ENCODE results near the gene BRD1. TPM values are rescaled to one million over a fixed set of nuclear protein-coding genes. Genes with fewer than 3 reads are reported as not detected.

BRD1 gene
- total RNA-seq, 2 experiments from 2014 or later, result 26.0 to 27.0 TPM

DNA sequence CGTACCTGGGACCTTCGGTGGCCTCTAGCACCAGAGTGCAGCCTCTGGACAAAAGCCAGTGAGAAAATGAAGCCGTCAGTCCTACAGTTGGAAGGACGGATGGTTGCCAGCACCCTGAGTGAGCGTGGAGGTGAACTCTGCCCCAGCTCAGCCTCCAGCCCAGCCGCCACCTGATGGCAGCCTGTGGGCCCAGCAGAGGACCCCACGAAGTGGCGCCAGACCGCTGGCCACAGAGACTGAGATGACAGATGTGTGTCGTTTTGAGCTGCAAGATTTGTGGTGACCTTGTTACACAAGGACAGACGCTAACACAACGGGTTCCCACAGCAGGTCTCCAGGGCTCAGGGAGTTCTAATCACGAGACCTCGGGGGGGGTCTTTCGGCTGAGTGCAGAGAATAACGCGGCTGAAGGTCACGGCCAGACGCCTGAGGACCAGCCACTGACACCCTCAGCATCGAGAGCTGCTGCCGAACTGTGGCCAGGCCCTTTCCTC, 75.0 kb downstream of the BRD1 start:
- Mint-ChIP-seq H3K36me3 (ENCODE audit: low read depth) (no peaks in the 10 kb centered on the region), H3K27me3 (ENCODE audit: low read depth) (no peaks in the 10 kb centered on the region), H3K9me3 (peaks cover 4% of the 10 kb centered on the region), H3K4me3 (no peak overlapping the region), H3K27ac (no peak overlapping the region), H3K4me1 (ENCODE audit: low read depth) (no peaks in the 10 kb centered on the region)
- DNase-seq, result no peak
- intact Hi-C loops (cut with micrococcal nuclease), result no loop called here
- CTCF ChIA-PET, result interaction anchor here (1.1 kb wide), 1 partner anchor 15 kb away, joined by 5 read pairs; no protein-coding TSS in a partner anchor

DNA sequence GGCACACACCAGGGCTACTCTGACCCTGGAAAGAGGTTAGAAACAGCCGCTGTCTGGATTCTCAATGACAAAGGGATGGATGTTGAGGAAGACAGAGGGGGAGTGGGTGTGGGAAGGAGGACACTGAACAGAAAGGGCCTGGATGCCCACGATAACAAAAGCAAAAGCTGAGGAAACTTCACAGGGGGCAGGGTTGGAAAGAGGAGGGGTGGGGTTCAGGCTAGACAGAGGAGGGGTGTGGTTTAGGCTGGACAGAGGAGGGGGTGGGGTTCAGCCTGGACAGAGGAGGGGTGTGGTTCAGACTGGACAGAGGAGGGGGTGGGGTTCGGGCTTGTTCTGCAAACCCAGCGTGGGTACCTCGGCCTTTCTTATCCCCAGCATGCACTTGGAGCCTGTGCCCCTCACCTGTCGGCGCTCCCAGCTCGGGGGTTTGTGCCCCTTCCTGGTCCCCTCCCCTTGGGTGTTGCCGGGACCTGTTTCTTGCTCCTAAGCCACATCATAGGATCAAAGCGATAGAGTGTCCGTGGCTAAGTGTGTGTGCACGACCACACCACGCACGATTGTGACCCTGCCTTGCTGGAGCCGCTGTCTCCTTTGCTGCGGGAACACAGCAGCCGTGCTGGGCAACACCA, 75.6 kb downstream of the BRD1 start:
- Mint-ChIP-seq H3K27ac (no peak overlapping the region), H3K9me3 (peaks cover 9% of the 10 kb centered on the region), H3K27me3 (ENCODE audit: low read depth) (no peaks in the 10 kb centered on the region), H3K4me3 (no peak overlapping the region), H3K36me3 (ENCODE audit: low read depth) (no peaks in the 10 kb centered on the region), H3K4me1 (ENCODE audit: low read depth) (no peaks in the 10 kb centered on the region)
- intact Hi-C loops (cut with micrococcal nuclease), result no loop called here
- DNase-seq, result no peak
- CTCF ChIA-PET, result interaction anchor here (1.1 kb wide), 1 partner anchor 15 kb away, joined by 5 read pairs; no protein-coding TSS in a partner anchor

DNA sequence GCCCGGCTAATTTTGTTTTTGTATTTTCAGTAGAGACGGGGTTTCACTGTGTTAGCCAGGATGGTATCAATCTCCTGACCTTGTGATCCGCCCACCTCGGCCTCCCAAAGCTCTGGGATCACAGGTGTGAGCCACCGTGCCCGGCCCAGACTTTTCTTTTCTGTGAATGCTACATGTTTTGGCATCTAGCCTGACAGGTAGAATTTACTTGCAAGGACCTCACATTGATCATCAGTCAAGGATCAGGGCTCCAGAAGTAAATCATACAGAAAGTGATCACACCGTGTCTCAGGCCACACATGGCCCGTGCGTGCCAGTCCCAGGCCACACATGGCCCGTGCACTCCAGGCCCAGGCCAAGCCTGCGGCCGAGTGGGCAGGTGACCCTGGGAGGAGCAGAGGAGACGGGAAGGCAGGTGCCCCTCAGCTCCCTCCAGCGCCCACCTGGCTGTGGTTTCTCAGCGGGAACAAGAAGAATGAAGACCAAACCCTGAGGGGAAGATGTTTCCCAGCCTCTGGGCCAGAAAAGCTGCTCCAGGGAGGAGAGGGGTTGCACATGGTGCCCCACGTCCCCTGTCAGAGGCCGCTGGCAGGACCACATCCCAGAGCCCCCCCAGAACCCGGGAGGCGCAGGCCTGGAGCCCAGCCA, 76.2 kb downstream of the BRD1 start:
- CTCF ChIA-PET, result no interaction called here
- no peak for DNase-seq
- intact Hi-C loops (cut with micrococcal nuclease), result no loop called here
- Mint-ChIP-seq H3K4me3 (no peak overlapping the region), H3K27me3 (ENCODE audit: low read depth) (no peaks in the 10 kb centered on the region), H3K27ac (no peak overlapping the region), H3K4me1 (ENCODE audit: low read depth) (no peaks in the 10 kb centered on the region), H3K9me3 (peaks cover 14% of the 10 kb centered on the region), H3K36me3 (ENCODE audit: low read depth) (peaks cover under 1% of the 10 kb centered on the region)

DNA sequence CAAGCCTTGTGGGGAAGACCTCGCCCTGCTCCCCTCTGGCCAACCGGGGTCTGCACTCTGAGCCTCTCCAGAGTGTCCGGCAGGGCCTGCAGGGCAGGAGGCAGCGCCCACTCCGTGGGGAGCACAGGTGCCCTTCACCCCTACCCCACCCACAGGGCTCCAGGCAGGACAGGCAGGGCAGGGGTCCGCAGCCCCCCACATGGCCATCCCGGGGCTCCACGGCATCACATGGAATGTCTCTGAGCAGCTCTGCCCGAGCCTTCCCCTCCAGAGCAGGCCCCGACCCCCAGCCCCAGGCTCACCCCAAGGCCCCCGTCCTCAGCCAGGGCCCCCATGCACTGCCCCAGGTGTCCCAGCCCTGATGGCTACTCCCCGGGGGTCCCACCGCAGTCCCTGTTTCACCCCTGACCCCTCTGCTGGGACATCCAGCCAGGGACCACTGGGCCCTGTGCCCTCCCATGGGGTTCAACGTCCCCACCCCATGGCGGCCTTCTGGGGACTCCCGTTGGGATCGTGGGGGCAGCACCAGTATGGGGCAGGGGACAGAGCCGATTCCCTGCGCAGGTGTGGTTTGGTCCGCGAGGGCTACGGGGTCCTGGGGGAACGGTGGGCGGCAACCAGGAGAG, 77.7 kb downstream of the BRD1 start:
- DNase-seq, result no peak
- CTCF ChIA-PET, result no interaction called here

DNA sequence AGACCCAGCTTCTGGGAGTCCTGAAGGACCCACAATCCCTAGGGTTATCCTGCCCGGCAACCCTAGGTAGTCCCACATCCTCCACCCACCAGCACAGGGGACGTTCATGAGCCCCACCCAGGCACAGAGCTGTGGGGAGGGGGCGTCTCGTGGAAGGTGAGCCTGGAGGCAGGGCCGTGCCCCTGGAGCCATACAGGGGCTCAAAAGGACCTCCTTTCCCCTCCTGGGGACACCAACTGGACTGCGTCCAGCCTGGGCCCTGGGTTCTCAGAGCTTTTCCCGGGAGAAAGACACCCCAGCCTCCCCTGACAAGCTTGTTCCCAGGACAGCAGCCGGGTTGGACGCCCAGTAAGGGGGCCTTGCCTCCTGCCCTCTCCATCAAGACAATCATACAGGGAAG, 78.4 kb downstream of the BRD1 start:
- intact Hi-C loops (cut with micrococcal nuclease), result no loop called here
- Mint-ChIP-seq H3K9me3 (peaks cover 34% of the 10 kb centered on the region), H3K27ac (no peak overlapping the region), H3K36me3 (ENCODE audit: low read depth) (peaks cover 5% of the 10 kb centered on the region), H3K4me3 (no peak overlapping the region), H3K4me1 (ENCODE audit: low read depth) (no peaks in the 10 kb centered on the region), H3K27me3 (ENCODE audit: low read depth) (peaks cover 2% of the 10 kb centered on the region)
- DNase-seq, result no peak
- CTCF ChIA-PET, result no interaction called here

More for the DNA sequence above, 77.7 kb downstream of the BRD1 start:
- Mint-ChIP-seq H3K27me3 (ENCODE audit: low read depth) (peaks cover 2% of the 10 kb centered on the region), H3K9me3 (peaks cover 29% of the 10 kb centered on the region), H3K27ac (no peak overlapping the region), H3K36me3 (ENCODE audit: low read depth) (peaks cover 5% of the 10 kb centered on the region), H3K4me1 (ENCODE audit: low read depth) (no peaks in the 10 kb centered on the region), H3K4me3 (no peak overlapping the region)
- intact Hi-C loops (cut with micrococcal nuclease), result no loop called here

DNA sequence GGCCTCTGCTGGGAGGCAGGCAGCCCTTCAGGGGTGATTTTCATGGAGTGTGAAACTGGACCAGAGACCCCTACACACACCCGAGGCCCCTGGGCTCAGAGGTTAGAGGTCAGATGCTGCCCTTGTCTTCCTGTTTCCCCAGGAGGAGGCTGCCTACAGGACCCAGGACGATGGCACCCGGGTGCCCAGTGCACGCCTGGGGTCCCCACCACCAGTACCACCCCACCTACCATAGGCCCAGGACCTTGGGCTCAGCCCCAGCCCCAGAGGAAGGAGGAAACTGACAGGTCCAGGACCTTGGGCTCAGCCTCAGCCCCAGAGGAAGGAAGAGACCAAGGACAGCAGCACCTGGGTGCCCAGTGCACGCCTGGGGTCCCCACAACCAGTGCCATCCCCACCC, 79.2 kb downstream of the BRD1 start:
- CTCF ChIA-PET, result no interaction called here
- DNase-seq, result no peak
- Mint-ChIP-seq H3K27me3 (ENCODE audit: low read depth) (peaks cover 2% of the 10 kb centered on the region), H3K36me3 (ENCODE audit: low read depth) (peaks cover 5% of the 10 kb centered on the region), H3K27ac (no peak overlapping the region), H3K9me3 (peaks cover 41% of the 10 kb centered on the region), H3K4me1 (ENCODE audit: low read depth) (no peaks in the 10 kb centered on the region), H3K4me3 (no peak overlapping the region)
- intact Hi-C loops (cut with micrococcal nuclease), result no loop called here

DNA sequence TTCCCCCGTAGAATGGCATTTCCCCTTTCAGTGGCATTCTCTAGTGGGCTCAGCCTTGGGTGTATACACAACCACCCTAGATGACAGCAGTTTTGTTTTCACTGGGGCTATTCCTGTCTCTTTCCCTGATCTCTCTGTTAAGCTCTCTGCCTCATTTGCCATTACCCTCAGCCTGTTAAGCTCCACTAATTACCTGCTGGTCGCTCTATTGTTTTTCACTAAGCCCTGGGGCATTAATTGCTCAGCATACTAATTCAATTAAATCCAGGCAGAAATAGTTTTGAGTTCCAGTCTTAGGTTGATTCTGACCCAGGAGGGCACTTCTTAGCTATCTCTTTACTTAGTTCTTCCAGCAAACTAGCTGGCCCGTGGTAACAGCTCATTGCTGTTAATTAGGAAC, 80.0 kb downstream of the BRD1 start:
- Mint-ChIP-seq H3K9me3 (peaks cover 43% of the 10 kb centered on the region), H3K27ac (no peak overlapping the region), H3K27me3 (ENCODE audit: low read depth) (peaks cover 2% of the 10 kb centered on the region), H3K4me3 (no peak overlapping the region), H3K4me1 (ENCODE audit: low read depth) (no peaks in the 10 kb centered on the region), H3K36me3 (ENCODE audit: low read depth) (peaks cover 5% of the 10 kb centered on the region)
- no peak for DNase-seq
- intact Hi-C loops (cut with micrococcal nuclease), result no loop called here
- CTCF ChIA-PET, result no interaction called here

DNA sequence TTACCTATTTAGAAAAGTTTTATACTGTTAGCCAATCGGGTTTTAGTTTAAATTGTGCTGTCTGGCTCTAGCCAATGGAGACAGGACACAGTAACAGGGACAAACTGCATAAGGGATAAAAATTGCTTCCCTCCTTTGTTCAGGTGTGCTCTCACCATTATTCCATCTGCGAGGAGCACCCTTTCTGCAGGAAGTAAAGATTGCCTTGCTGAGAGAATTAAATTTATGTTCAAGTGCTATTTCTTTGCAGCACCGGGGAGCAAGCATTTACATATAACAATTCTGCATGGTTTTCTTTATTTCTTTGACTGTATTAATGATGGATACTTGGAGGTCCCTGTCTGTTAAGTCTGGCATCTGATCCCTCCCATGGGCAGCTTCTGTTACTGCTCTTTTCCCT, 80.5 kb downstream of the BRD1 start:
- H3K27ac Mint-ChIP-seq, result no peak overlapping the region
- no peak overlapping the region for H3K4me3 Mint-ChIP-seq
- intact Hi-C loops (cut with micrococcal nuclease), result no loop called here
- peaks cover 43% of the 10 kb centered on the region for H3K9me3 Mint-ChIP-seq
- no peaks in the 10 kb centered on the region for H3K4me1 Mint-ChIP-seq (ENCODE audit: low read depth)
- DNase-seq, result no peak
- H3K36me3 Mint-ChIP-seq (ENCODE audit: low read depth), result peaks cover 5% of the 10 kb centered on the region
- peaks cover 4% of the 10 kb centered on the region for H3K27me3 Mint-ChIP-seq (ENCODE audit: low read depth)
- CTCF ChIA-PET, result no interaction called here

DNA sequence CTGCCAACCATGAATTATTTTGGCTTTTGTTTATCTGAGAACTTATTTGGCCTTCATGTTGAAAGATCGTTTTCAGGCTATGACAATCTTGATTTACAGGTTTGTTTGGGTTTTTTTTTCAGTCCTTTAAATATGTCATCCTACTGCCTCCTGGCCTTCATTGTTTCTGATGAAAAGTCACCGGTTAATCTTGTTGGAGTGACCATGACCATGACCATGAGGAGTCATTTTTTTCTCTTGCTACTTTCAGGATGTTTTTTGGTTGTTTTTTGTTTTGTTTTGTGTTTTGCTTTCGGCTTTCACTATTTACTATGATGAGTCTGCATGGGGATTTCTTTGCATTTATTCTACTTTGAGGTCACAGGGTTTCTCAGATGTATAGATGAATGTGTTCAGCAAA, 81.6 kb downstream of the BRD1 start:
- Mint-ChIP-seq H3K36me3 (ENCODE audit: low read depth) (peaks cover 5% of the 10 kb centered on the region), H3K4me3 (no peak overlapping the region), H3K4me1 (ENCODE audit: low read depth) (no peaks in the 10 kb centered on the region), H3K9me3 (peaks cover 43% of the 10 kb centered on the region), H3K27ac (no peak overlapping the region), H3K27me3 (ENCODE audit: low read depth) (peaks cover 5% of the 10 kb centered on the region)
- CTCF ChIA-PET, result no interaction called here
- DNase-seq, result no peak
- intact Hi-C loops (cut with micrococcal nuclease), result no loop called here

DNA sequence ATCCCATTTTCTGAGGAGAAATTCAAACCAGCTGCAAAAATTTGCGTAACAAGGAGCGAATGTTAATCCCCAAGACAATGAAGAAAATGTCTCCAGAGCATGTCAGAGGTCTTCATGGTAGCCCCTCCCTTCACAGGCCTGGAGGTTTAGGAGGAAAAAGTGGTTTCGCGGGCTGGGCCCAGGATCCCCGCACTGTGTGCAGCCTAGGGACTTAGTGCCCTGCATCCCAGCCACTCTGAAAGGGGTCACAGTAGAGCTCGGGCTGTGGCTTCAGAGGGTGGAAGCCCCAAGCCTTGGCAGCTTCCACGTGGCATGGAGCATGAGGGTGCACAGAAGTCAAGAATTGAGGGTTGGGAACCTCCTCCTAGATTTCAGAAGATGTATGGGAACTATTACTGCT, 87.4 kb downstream of the BRD1 start:
- Mint-ChIP-seq H3K4me3 (no peak overlapping the region), H3K9me3 (peaks cover 23% of the 10 kb centered on the region), H3K27me3 (ENCODE audit: low read depth) (peaks cover 18% of the 10 kb centered on the region), H3K27ac (no peak overlapping the region), H3K36me3 (ENCODE audit: low read depth) (no peaks in the 10 kb centered on the region), H3K4me1 (ENCODE audit: low read depth) (no peaks in the 10 kb centered on the region)
- intact Hi-C loops (cut with micrococcal nuclease), result no loop called here
- CTCF ChIA-PET, result no interaction called here
- DNase-seq, result no peak

DNA sequence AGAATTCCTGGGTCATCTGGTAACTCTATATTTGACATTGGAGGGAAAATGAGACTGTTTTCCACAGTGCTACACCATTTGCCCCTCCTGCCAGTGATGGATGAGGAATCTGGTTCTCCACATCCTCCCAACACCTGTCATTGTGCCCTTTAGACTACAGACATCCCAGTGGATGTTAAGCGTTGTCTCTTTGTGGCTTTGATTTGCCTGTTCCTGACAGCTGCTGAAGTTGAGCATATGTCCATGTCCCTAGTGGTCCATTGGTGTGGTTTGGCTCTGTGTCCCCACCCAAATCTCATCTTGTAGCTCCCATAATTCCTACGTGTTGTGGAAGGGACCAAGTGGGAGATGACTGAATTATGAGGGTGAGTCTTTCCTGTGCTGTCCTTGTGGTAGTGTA, 88.5 kb downstream of the BRD1 start:
- Mint-ChIP-seq H3K4me3 (no peak overlapping the region), H3K36me3 (ENCODE audit: low read depth) (no peaks in the 10 kb centered on the region), H3K4me1 (ENCODE audit: low read depth) (peaks cover 2% of the 10 kb centered on the region), H3K9me3 (peaks cover 14% of the 10 kb centered on the region), H3K27me3 (ENCODE audit: low read depth) (peaks cover 18% of the 10 kb centered on the region), H3K27ac (no peak overlapping the region)
- CTCF ChIA-PET, result no interaction called here
- intact Hi-C loops (cut with micrococcal nuclease), result no loop called here
- DNase-seq, result no peak

DNA sequence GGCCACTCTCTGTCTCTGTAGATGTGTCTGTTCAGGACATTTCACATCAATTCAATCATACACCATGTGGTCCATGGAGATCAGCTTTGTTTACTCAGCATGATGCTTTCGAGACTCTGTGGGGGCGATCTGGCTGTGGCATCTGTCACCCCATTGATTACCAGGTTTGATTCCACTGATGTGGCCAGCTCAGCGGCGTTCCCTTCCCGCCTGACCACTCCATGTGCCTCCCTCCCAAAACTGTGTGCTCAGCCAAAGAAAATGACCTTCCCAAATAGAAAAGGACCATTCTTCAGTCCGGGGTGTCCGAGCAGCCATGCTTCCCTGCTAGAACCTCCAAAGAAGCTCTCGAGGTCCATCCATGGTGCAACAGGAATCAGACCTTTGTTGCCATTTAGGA, 89.1 kb downstream of the BRD1 start:
- intact Hi-C loops (cut with micrococcal nuclease), result no loop called here
- no peak for DNase-seq
- Mint-ChIP-seq H3K4me1 (ENCODE audit: low read depth) (peaks cover 4% of the 10 kb centered on the region), H3K9me3 (peaks cover 9% of the 10 kb centered on the region), H3K36me3 (ENCODE audit: low read depth) (no peaks in the 10 kb centered on the region), H3K27me3 (ENCODE audit: low read depth) (peaks cover 18% of the 10 kb centered on the region), H3K4me3 (no peak overlapping the region), H3K27ac (no peak overlapping the region)
- CTCF ChIA-PET, result no interaction called here

DNA sequence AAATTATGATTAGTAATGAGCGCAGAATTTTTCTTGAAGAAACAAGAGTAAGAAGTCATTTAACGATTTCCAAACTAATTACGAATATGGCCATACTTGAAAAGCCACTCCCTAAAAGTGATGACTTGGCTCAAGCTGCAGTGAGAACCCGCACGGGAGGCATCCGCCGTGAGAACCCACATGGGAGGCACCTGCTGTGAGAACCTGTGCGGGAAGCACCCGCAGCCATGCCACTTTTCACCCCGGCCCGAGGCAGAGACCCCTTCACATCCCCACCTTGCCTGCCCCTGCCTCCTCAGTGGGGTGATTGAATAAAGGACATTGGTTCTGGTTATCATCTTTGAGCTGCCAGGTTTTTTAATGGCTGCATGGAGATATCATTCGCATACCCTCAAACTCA, 89.7 kb downstream of the BRD1 start:
- Mint-ChIP-seq H3K4me1 (ENCODE audit: low read depth) (peaks cover 6% of the 10 kb centered on the region), H3K27me3 (ENCODE audit: low read depth) (peaks cover 18% of the 10 kb centered on the region), H3K27ac (no peak overlapping the region), H3K4me3 (no peak overlapping the region), H3K9me3 (peaks cover 6% of the 10 kb centered on the region), H3K36me3 (ENCODE audit: low read depth) (no peaks in the 10 kb centered on the region)
- CTCF ChIA-PET, result no interaction called here
- intact Hi-C loops (cut with micrococcal nuclease), result no loop called here
- no peak for DNase-seq

Data from activated naive CD4-positive, alpha-beta T cell treated with anti-CD3 and anti-CD28 coated beads for 36 hours (primary cell).